22Rv1 (cell line): ENCODE data around the gene PAFAH1B1.

Source experiments
- H3K27ac ChIP-seq: fragments of 450-650 bp; 2 replicates; pipeline ENCODE4 v1.5.1; 2017
- CTCF ChIP-seq: fragments of 450-650 bp; IDR thresholded peaks from 2 replicates; pipeline ENCODE4 v1.5.1; 2017; ENCODE audit warnings: mild to moderate bottlenecking
- ZFX ChIP-seq: fragments of 450-650 bp; IDR thresholded peaks from 2 replicates; pipeline ENCODE4 v1.6.1; 2017; ENCODE audit warnings: antibody characterized with exemption, borderline replicate concordance

The PAFAH1B1 gene

GRCh38 chr17:2704031-2704889, 110.8 kb downstream of the PAFAH1B1 start:
- TF ChIP-seq CTCF (no peak), ZFX (no peak)
- H3K27ac ChIP-seq: no peak overlapping the region

GRCh38 chr17:2704890-2705248, 111.4 kb downstream of the PAFAH1B1 start:
- TF ChIP-seq CTCF: no peak
- no peak for TF ChIP-seq ZFX
- no peak overlapping the region for H3K27ac ChIP-seq

- no peak overlapping the region for H3K27ac ChIP-seq
- TF ChIP-seq ZFX (no peak), CTCF (no peak)
These were observed 111.8 kb downstream of the PAFAH1B1 start for GRCh38 chr17:2705263-2705662.

GRCh38 chr17:2705888-2706795, 112.7 kb downstream of the PAFAH1B1 start:
- H3K27ac ChIP-seq: no peak overlapping the region
- TF ChIP-seq ZFX (no peak), CTCF (no peak)

GRCh38 chr17:2706911-2707510, 113.6 kb downstream of the PAFAH1B1 start:
- no peak for TF ChIP-seq CTCF
- no peak overlapping the region for H3K27ac ChIP-seq

- peak overlapping the region; percentile 85; the same call in 1 of the 2 replicates for H3K27ac ChIP-seq
- peak; percentile 61 for TF ChIP-seq CTCF
- TF ChIP-seq ZFX: no peak
These were observed 114.5 kb downstream of the PAFAH1B1 start for GRCh38 chr17:2707721-2708584.
